Measurements from ENCODE around the gene CSRNP3.

DNA sequence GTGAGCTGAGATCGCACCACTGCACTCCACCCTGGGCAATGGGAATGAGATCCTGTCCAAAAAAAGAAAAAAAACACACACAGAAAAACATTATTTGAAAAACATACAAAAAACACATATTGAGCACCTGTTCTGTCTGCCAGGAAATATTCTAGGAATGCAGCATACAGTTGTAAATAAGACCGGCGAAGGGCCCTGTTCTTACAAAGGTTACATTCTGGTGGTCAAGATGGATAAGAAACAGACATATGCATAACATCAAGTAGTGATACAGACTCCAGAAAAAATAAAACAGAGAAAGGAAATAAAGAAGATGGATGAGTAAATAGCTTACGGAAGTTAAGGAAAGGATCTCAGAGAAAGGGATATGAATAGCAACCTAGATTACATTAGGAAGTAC is 164.8 kb downstream of the CSRNP3 start:
- no peak for TF ChIP-seq POLR2A (IDR thresholded peaks at IDR 0.05; ENCODE audit: low read length)
- TF ChIP-seq GATA1 (IDR thresholded peaks at IDR 0.05; ENCODE audit: low read depth, low read length), result no peak

Data from erythroblast (primary cell).